Duodenal mucosa (tissue), 2 donors: ENCODE data around the gene SLC66A2.

Experiments
- H3K27ac ChIP-seq: one replicate; pipeline ENCODE4 v1.7.0; 2013; ENCODE audit warnings: low read depth, low read length
- H3K27me3 ChIP-seq, 2 donors: one replicate each; pipeline ENCODE4 v1.7.0; 2013; ENCODE audit warnings: low read length in 2 of 2, control low read depth in 1 of 2; ENCODE audit not compliant: insufficient read depth in 2 of 2, control insufficient read depth in 1 of 2
- H3K36me3 ChIP-seq, 2 donors: one replicate each; pipeline ENCODE4 v1.7.0; 2013; ENCODE audit warnings: low read length in 2 of 2, control low read depth in 1 of 2; ENCODE audit not compliant: insufficient read depth in 2 of 2, control insufficient read depth in 1 of 2
- H3K4me1 ChIP-seq, 2 donors: one replicate each; pipeline ENCODE4 v1.7.0; 2013; ENCODE audit warnings: low read length in 2 of 2, control low read depth in 1 of 2; ENCODE audit not compliant: insufficient read depth in 2 of 2, control insufficient read depth in 1 of 2
- H3K4me3 ChIP-seq, 2 donors: one replicate each; pipeline ENCODE4 v1.7.0; 2013; ENCODE audit warnings: low read length in 2 of 2, low read depth in 1 of 2
- H3K9ac ChIP-seq, 2 donors: one replicate each; pipeline ENCODE4 v1.7.0; 2013; ENCODE audit warnings: low read length in 2 of 2, low read depth in 1 of 2
- H3K9me3 ChIP-seq, 2 donors: one replicate each; pipeline ENCODE4 v1.7.0; 2013; ENCODE audit warnings: low read length in 2 of 2, control low read depth in 1 of 2; ENCODE audit not compliant: control insufficient read depth in 1 of 2

SLC66A2 gene

DNA sequence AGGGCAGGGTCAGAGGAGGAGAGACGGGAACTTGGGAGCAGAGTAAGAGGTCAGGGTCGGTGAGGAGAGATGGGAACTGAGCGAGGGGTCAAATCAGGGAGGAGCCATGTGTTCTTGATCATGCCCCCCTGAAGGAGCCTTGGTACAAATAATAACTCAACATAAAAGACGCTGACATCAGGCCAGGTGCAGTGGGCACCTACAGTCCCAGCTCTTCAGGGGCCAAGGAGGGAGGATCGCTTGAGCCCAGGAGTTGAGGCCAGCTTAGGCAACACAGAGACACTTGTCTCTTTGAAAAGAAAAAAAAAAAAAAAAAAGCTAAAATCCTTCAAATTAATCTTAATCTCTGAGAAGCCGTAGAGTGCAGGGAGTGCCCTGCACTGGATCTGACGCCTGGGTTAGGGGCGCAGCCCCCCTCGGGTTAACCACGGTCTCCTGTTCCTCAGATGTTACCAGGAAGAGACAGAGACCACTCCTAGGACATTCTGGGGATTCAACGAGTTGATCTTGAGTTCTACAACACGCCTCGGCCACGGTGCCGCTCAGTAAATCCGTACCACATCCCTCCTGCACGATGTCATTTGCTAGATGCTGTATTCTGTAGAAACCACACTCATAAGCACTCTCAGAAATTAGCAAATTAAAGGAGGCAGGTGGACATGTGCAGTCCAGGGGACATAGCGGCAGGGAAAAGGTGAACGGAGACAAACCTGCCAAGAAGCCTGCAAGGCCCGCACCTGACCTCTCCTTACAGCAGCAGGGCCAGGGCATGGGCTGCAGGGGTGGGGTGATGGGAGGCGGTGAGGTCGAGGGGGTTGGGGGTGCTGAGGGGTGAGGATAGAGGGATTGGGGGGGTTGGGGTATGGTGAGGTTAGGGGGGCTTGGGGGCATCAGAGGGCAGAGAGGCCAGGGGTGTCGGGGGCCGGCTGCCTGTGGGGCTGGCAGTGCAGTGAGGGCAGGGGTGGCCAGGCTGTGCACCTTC lies 29.2 kb downstream of the SLC66A2 start:
- Histone ChIP-seq H3K36me3 (peaks cover 10 to 32% of the 10 kb centered on the region in 2 donors), H3K27me3 (no peaks in the 10 kb centered on the region), H3K4me3 (no peak overlapping the region), H3K9me3 (no peaks in the 10 kb centered on the region), H3K4me1 (no peaks in the 10 kb centered on the region), H3K27ac (no peak overlapping the region), H3K9ac (no peak overlapping the region)

DNA sequence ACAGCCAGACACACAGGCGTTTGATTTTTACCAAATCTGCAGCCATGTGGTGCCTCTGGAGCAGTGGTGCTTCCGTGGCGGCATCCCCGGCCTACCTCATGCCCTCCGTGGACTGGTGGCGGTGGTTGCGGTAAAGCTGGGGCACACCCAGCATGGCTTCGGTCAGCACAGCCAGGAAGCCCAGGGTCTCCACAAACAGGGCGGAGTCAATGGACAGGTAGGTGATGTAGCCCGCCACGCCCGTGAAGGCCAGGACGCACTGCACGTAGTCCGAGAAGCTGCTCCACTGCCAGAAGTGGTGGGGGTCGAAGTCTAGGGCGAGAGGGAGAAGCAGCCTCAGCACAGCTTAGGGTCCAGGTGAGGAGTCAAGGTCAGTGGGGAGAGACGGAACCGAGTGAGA lies 32.4 kb downstream of the SLC66A2 start:
- H3K36me3 ChIP-seq = peaks cover 14 to 49% of the 10 kb centered on the region in 2 donors
- H3K4me3 ChIP-seq = no peak overlapping the region
- H3K9me3 ChIP-seq = no peaks in the 10 kb centered on the region

GRCh38 chr18:79918615-79919011 lies 32.8 kb downstream of the SLC66A2 start:
- Histone ChIP-seq H3K4me1 (no peaks in the 10 kb centered on the region), H3K27ac (no peak overlapping the region), H3K27me3 (no peaks in the 10 kb centered on the region), H3K4me3 (no peak overlapping the region), H3K9ac (no peak overlapping the region), H3K36me3 (peaks cover 14 to 47% of the 10 kb centered on the region in 2 donors), H3K9me3 (no peaks in the 10 kb centered on the region)

More for the DNA sequence above, 32.4 kb downstream of the SLC66A2 start:
- no peaks in the 10 kb centered on the region for H3K4me1 ChIP-seq
- H3K27me3 ChIP-seq = no peaks in the 10 kb centered on the region
- no peak overlapping the region for H3K27ac ChIP-seq
- H3K9ac ChIP-seq = no peak overlapping the region

DNA sequence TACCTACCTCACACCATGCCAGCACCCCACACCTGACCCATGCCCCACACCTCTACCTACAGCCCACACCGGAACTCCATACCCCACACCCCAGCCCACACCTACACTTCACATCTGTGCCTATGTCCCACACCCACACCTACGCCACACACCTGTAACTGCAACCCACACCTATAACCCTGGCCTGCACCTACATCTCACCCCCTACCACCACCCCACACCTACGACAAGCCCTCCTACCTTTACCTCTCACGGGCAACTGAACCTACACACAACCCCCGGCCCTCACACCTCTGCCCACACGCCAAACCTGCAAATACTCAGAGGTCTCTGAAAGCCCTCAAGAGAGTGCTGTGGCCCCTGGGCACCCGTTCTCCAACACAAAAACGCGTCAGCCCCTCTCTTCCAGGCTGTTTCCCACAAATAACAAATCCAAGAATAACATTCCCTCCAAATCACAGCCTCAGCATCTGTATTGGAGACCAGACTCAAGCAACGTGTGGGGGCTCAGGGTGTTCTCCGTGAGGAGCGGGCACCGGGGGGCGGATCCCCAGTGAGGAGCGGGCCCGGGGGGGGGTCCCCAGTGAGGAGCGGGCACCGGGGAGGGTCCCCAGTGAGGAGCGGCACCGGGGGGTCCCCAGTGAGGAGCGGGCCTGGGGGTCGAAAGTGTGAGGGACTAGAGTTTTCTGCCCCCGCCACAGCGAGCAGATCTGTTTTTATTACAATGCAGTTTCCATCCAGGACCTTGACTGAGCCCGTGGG lies 33.4 kb downstream of the SLC66A2 start:
- H3K9ac ChIP-seq = no peak overlapping the region
- H3K4me3 ChIP-seq = no peak overlapping the region
- no peaks in the 10 kb centered on the region for H3K27me3 ChIP-seq
- no peaks in the 10 kb centered on the region for H3K4me1 ChIP-seq
- H3K36me3 ChIP-seq = peaks cover 14 to 53% of the 10 kb centered on the region in 2 donors
- H3K9me3 ChIP-seq = no peaks in the 10 kb centered on the region
- H3K27ac ChIP-seq = no peak overlapping the region

- Histone ChIP-seq H3K27me3 (no peaks in the 10 kb centered on the region), H3K9me3 (no peaks in the 10 kb centered on the region), H3K4me3 (no peak overlapping the region), H3K9ac (no peak overlapping the region), H3K36me3 (peaks cover 14 to 58% of the 10 kb centered on the region in 2 donors), H3K4me1 (no peaks in the 10 kb centered on the region), H3K27ac (no peak overlapping the region)
Measured at GRCh38 chr18:79917169-79917852, 34.1 kb downstream of the SLC66A2 start.

DNA sequence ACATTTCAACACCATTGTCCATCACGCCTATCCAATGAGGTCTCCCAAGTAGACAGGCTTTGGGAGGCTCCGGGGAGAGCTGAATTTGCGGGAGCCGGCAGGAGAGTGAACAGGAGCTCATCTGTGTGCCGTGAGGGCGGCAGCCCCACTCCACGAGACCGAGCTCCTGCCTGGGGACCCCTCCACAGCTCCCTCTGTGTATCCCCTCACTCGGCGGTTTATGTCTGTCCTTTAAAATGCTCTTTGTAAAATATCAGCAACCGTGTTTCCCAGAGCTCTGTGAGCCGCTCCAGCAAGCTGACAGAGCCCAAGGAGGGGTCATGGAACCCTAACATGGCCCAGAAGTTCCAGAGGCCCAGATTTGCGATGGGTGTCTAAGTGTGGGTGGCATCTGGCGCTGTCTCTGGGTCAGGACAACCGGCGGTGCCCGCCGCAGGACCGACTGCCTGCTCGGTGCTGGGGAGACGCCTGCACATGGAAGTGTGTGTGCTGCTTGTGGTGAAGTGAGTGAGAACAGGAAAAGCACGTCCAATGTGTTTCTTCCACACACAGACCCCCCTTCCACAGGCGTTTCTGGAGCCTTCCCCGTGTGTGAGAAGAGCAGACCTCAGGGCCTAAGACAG lies 34.8 kb downstream of the SLC66A2 start:
- H3K27me3 ChIP-seq = no peaks in the 10 kb centered on the region
- H3K9ac ChIP-seq = no peak overlapping the region
- no peaks in the 10 kb centered on the region for H3K9me3 ChIP-seq
- H3K4me1 ChIP-seq = no peaks in the 10 kb centered on the region
- H3K4me3 ChIP-seq = no peak overlapping the region
- peaks cover 14 to 58% of the 10 kb centered on the region in 2 donors for H3K36me3 ChIP-seq
- H3K27ac ChIP-seq = no peak overlapping the region

DNA sequence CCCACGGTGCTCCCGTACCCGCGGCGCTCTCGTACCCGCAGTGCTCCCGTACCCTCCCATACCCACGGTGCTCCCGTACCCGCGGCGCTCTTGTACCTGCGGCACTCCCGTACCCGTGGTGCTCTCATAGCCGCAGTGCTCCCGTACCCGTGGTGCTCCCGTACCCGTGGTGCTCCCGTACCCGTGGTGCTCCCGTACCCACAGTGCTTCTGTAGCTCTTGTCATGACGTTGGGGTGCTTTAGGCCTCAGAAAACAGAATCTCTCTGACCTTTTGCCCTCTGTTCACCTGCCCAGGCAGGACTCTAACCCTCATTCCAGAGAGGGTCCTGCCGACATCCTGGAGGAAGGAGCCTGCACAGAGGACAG lies 35.3 kb downstream of the SLC66A2 start:
- Histone ChIP-seq H3K27ac (no peak overlapping the region), H3K4me1 (no peaks in the 10 kb centered on the region), H3K9me3 (no peaks in the 10 kb centered on the region), H3K36me3 (peaks cover 14 to 58% of the 10 kb centered on the region in 2 donors), H3K27me3 (no peaks in the 10 kb centered on the region), H3K9ac (no peak overlapping the region), H3K4me3 (no peak overlapping the region)

- no peak overlapping the region for H3K27ac ChIP-seq
- H3K36me3 ChIP-seq = peaks cover 14 to 58% of the 10 kb centered on the region in 2 donors
- no peaks in the 10 kb centered on the region for H3K27me3 ChIP-seq
Measured at GRCh38 chr18:79915161-79916127, 36.0 kb downstream of the SLC66A2 start.

DNA sequence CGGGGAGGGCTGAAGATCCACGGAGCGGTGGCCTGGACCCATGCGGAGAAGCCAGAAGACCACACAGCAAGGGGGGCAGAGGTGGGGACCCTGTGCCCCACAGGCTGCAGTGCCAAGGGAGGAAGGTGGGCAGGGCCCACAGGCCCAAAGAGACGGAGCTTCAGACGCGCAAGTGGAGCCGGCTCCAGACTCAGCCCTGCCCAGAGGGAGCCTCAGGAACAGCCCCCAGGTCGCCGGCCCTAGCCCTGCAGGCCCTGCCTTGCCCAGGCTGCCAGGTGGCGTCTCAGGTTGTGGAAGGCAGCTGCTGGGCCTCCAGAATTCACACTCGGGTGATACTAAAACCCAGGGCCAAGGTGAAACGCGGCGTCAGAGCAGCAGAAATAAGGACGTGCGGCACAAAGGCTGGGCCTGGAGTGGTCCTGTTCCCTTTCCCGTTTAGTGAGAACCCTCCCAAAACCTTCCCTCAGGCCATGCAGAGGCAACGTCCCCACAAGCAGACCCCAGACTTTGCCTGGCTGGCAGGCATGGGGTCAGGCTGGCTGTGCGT lies 36.8 kb downstream of the SLC66A2 start:
- Histone ChIP-seq H3K4me1 (no peaks in the 10 kb centered on the region), H3K27ac (no peak overlapping the region), H3K9me3 (no peaks in the 10 kb centered on the region), H3K4me3 (no peak overlapping the region), H3K27me3 (no peaks in the 10 kb centered on the region), H3K9ac (no peak overlapping the region), H3K36me3 (peaks cover 14 to 58% of the 10 kb centered on the region in 2 donors)

More at GRCh38 chr18:79915161-79916127, 36.0 kb downstream of the SLC66A2 start:
- Histone ChIP-seq H3K4me1 (no peaks in the 10 kb centered on the region), H3K4me3 (no peak overlapping the region), H3K9ac (no peak overlapping the region), H3K9me3 (no peaks in the 10 kb centered on the region)
